Activated naive CD8-positive, alpha-beta T cell treated with anti-CD3 and anti-CD28 coated beads for 36 hours (primary cell): ENCODE data around the gene PHF21A. TPM values are rescaled to one million over a fixed set of nuclear protein-coding genes. Genes with fewer than 3 reads are reported as not detected.

ENCODE experiments used
- DNase-seq: peaks from one replicate; pipeline ENCODE4 v3.0.0; 2021
- H3K27ac Mint-ChIP-seq: one replicate; pipeline ENCODE4 v1.8.0; 2022; ENCODE audit warnings: mild to moderate bottlenecking, moderate library complexity, mixed read lengths
- H3K27me3 Mint-ChIP-seq: one replicate; pipeline ENCODE4 v1.8.0; 2022; ENCODE audit warnings: mild to moderate bottlenecking, mixed read lengths
- H3K36me3 Mint-ChIP-seq: one replicate; pipeline ENCODE4 v1.8.0; 2021; ENCODE audit warnings: mild to moderate bottlenecking, mixed read lengths
- H3K4me1 Mint-ChIP-seq: one replicate; pipeline ENCODE4 v1.8.0; 2021; ENCODE audit warnings: mixed read lengths
- H3K4me3 Mint-ChIP-seq: one replicate; pipeline ENCODE4 v1.8.0; 2022; ENCODE audit warnings: mild to moderate bottlenecking, moderate library complexity, mixed read lengths
- H3K9me3 Mint-ChIP-seq: one replicate; pipeline ENCODE4 v1.8.0; 2022; ENCODE audit warnings: mixed read lengths
- total RNA-seq, 2 experiments: library from RNA; stranded (reverse); gene quantifications; one replicate each; pipeline ENCODE4 v1.2.3, GENCODE V29; 2021

The PHF21A gene
- total RNA-seq, 2 experiments from 2014 or later, result 24.8 to 29.7 TPM

GRCh38 chr11:45926536-45927331 is 194.5 kb downstream of the PHF21A start:
- no peaks in the 10 kb centered on the region for H3K36me3 Mint-ChIP-seq
- no peak overlapping the region for H3K4me3 Mint-ChIP-seq

DNA sequence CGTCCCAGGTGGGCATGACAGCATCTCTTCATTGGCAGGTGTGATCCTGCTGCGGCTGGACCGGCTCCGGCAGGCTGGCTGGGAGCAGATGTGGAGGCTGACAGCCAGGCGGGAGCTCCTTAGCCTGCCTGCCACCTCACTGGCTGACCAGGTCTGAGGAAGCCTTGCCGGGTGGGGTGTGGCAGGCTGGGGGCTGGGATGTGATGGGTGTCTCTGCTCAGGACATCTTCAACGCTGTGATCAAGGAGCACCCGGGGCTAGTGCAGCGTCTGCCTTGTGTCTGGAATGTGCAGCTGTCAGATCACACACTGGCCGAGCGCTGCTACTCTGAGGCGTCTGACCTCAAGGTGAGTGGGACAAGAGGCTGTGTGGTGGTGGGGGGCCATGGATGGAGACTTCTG is 195.3 kb downstream of the PHF21A start:
- no peak overlapping the region for H3K27ac Mint-ChIP-seq
- peaks cover 4% of the 10 kb centered on the region for H3K27me3 Mint-ChIP-seq
- H3K36me3 Mint-ChIP-seq, result no peaks in the 10 kb centered on the region
- peaks cover 18% of the 10 kb centered on the region for H3K4me1 Mint-ChIP-seq
- no peaks in the 10 kb centered on the region for H3K9me3 Mint-ChIP-seq
- no peak overlapping the region for H3K4me3 Mint-ChIP-seq
- DNase-seq, result no peak

More at GRCh38 chr11:45926536-45927331, 194.5 kb downstream of the PHF21A start:
- Mint-ChIP-seq H3K27ac (no peak overlapping the region), H3K27me3 (peaks cover 4% of the 10 kb centered on the region), H3K9me3 (no peaks in the 10 kb centered on the region), H3K4me1 (peaks cover 17% of the 10 kb centered on the region)
- no peak for DNase-seq

- no peak overlapping the region for H3K27ac Mint-ChIP-seq
- no peaks in the 10 kb centered on the region for H3K9me3 Mint-ChIP-seq
- no peak overlapping the region for H3K4me3 Mint-ChIP-seq
- no peaks in the 10 kb centered on the region for H3K36me3 Mint-ChIP-seq
- no peak for DNase-seq
- H3K4me1 Mint-ChIP-seq, result peaks cover 16% of the 10 kb centered on the region
- H3K27me3 Mint-ChIP-seq, result peaks cover 4% of the 10 kb centered on the region
Observed at GRCh38 chr11:45925550-45925949, 195.7 kb downstream of the PHF21A start.

DNA sequence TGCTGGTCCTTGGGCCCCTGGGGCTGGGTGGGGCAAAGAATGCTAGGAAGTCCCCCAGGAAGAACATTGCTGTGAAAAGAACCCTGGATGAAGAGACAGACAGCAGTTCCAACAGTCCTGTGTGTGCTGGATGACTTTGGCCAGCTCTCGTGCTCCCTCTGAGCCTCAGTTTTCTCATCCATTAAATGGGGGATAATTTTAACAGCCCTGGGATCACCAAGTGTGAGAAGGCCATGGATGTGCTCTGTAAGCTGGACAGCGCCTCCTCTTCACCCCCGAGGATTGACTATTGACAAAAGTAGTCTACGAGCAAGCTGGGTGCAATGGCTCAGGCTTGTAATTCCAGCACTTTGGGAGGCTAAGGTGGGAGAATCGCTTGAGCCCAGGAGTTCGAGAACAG is 196.3 kb downstream of the PHF21A start:
- no peak overlapping the region for H3K4me3 Mint-ChIP-seq
- peaks cover 4% of the 10 kb centered on the region for H3K27me3 Mint-ChIP-seq
- peaks cover 10% of the 10 kb centered on the region for H3K4me1 Mint-ChIP-seq
- no peak overlapping the region for H3K27ac Mint-ChIP-seq
- H3K9me3 Mint-ChIP-seq, result no peaks in the 10 kb centered on the region
- no peak for DNase-seq
- no peaks in the 10 kb centered on the region for H3K36me3 Mint-ChIP-seq

- no peak overlapping the region for H3K27ac Mint-ChIP-seq
- H3K36me3 Mint-ChIP-seq, result no peaks in the 10 kb centered on the region
- peak overlapping the region; percentile 24 for H3K4me3 Mint-ChIP-seq
- H3K9me3 Mint-ChIP-seq, result no peaks in the 10 kb centered on the region
- H3K27me3 Mint-ChIP-seq, result peaks cover 4% of the 10 kb centered on the region
- H3K4me1 Mint-ChIP-seq, result peaks cover 8% of the 10 kb centered on the region
- no peak for DNase-seq
Observed at GRCh38 chr11:45924036-45924915, 197.0 kb downstream of the PHF21A start.

DNA sequence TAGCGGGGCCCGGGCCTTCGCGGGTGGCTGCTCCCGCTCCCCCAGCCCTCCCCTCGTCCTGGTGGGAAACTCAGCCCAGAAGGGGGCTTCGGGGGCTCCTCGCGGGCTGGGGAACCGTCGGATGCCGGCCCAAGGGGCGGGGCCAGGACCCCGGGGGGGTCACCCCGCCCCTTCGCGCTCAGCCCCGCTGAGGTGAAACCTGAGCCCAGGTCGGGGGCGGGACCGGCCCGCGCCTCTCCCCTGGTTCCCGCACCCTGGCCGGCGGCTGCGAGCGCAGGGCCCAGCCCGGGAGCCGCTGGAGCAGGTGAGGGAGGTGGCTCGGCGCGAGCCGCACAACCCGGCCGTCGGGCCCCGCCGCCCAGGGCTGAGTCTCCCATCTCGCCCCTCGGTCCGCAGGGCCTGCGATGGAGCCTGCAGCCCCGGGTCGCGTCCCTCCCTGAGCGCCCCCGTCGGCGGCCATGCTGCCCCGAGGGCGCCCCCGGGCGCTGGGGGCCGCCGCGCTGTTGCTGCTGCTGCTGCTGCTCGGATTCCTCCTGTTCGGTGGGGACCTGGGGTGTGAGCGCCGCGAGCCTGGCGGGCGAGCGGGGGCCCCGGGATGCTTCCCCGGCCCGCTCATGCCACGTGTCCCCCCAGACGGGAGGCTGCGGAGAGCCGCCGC is 198.7 kb downstream of the PHF21A start, which contains the start of gene LARGE2:
Gene LARGE2, plus strand, starts transcription at position 232 of the 658 bp plus-strand sequence. Its CDS starts 227 bp downstream, at position 459.
- no peak for DNase-seq
- peak within 1 kb of the TSS; percentile 14 for H3K27ac Mint-ChIP-seq
- no peaks in the 10 kb centered on the region for H3K36me3 Mint-ChIP-seq
- peaks cover 4% of the 10 kb centered on the region for H3K27me3 Mint-ChIP-seq
- H3K9me3 Mint-ChIP-seq, result no peaks in the 10 kb centered on the region
- H3K4me1 Mint-ChIP-seq, result peaks cover 11% of the 10 kb centered on the region
- peak within 1 kb of the TSS; percentile 68 for H3K4me3 Mint-ChIP-seq

DNA sequence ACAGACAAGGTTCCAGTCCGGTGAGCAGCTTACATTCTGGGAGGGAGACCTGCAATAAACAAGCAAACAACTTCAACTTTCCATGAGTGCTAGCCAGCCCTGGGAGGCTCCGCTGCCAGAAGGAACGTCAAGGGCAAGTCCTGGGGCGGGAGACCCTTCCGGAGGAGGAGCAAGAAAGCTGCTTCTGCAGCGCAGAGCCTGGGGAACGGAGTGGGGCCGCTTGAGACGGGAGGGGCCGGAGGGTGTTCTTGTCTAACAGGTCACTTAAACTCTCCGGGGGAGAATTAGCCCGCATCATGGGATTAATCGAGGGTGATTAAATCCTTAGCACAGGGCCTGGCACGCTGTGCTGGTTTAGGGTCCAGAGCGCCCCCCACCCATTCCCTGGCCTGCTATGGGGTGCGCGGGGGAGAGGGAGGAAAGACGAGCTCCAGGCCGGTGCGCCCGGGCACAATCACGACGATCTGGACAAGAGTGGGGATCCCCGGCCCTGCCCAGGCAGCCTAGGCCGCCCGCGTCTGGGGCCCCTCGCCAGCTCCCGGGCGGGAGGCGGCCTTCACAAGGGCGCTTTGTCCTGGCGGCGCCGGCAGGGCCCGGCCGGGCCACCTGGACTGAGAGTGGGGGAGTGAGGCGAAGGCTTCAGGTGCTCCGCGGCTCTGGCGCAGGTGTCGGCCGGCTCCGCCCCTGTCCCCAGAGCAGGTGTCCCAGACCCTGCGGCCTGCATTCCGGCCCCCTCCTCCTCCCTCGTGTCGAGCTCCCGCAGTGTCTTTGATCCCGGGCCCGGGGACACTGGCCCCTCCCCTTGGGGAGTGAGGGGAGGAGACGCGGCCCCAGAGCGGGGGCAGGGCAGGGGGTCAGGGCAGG is 199.5 kb downstream of the PHF21A start:
- no peak for DNase-seq
- Mint-ChIP-seq H3K4me1 (peaks cover 9% of the 10 kb centered on the region), H3K27me3 (peaks cover 4% of the 10 kb centered on the region), H3K9me3 (no peaks in the 10 kb centered on the region), H3K36me3 (no peaks in the 10 kb centered on the region), H3K27ac (peak overlapping the region; percentile 14), H3K4me3 (peak overlapping the region; percentile 16)

- Mint-ChIP-seq H3K27ac (no peak overlapping the region), H3K27me3 (peaks cover 4% of the 10 kb centered on the region), H3K36me3 (no peaks in the 10 kb centered on the region), H3K4me3 (no peak overlapping the region), H3K4me1 (peaks cover 15% of the 10 kb centered on the region), H3K9me3 (no peaks in the 10 kb centered on the region)
- no peak for DNase-seq
Observed at GRCh38 chr11:45920531-45921477, 200.4 kb downstream of the PHF21A start.

- no peaks in the 10 kb centered on the region for H3K9me3 Mint-ChIP-seq
- H3K4me1 Mint-ChIP-seq, result peaks cover 17% of the 10 kb centered on the region
- no peak overlapping the region for H3K27ac Mint-ChIP-seq
- H3K4me3 Mint-ChIP-seq, result no peak overlapping the region
- H3K27me3 Mint-ChIP-seq, result peaks cover 4% of the 10 kb centered on the region
- peaks cover 2% of the 10 kb centered on the region for H3K36me3 Mint-ChIP-seq
- DNase-seq, result no peak
Observed at GRCh38 chr11:45919806-45920530, 201.3 kb downstream of the PHF21A start.

DNA sequence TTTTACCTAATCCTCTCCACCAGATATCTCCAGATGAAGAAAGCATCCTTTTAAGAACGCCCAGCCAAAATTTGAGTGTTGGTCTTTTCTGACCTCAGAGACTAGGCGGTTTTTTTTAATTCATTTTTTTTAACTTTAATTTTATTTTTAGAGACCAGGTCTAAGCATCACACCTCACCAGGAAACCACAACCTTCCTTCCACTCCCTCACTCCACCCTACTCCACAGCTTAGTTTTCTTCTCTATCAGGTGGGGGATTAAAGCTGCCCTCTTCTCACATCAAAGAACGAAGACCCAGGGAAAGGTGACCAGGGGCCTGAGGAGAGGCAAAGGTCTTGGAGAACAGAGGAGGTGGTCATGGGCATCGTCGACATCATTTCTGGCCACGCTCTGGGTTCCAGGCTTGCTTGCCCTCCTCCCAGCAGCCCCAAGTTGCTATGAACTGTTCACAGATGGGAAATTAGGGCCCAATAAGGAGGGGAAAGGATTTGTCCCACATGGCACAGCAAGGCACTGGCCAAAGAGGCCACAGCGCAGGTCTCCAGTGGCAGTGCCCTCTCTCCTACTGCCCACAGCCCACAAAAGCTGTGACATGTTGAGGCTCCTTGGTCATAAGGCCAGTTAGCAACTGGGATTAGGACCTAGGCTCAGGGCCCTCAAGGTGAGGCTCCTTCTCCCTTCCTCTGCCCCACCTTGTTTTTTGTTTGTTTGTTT is 202.1 kb downstream of the PHF21A start:
- no peak for DNase-seq
- Mint-ChIP-seq H3K36me3 (peaks cover 5% of the 10 kb centered on the region), H3K27me3 (peaks cover 4% of the 10 kb centered on the region), H3K9me3 (no peaks in the 10 kb centered on the region), H3K27ac (peak overlapping the region; percentile 94), H3K4me1 (peaks cover 17% of the 10 kb centered on the region), H3K4me3 (peak overlapping the region; percentile 91)

- Mint-ChIP-seq H3K9me3 (no peaks in the 10 kb centered on the region), H3K36me3 (peaks cover 5% of the 10 kb centered on the region), H3K4me3 (peak overlapping the region; percentile 91), H3K27ac (peak overlapping the region; percentile 94), H3K27me3 (peaks cover 4% of the 10 kb centered on the region), H3K4me1 (peaks cover 17% of the 10 kb centered on the region)
- peak; percentile 72 for DNase-seq
Observed at GRCh38 chr11:45918331-45918941, 202.8 kb downstream of the PHF21A start.
